Measurements from ENCODE around the gene GRIK1.
A peak's percentile ranks its signal among the peaks of the same experiment; 100 is the strongest.

GRIK1 gene

DNA sequence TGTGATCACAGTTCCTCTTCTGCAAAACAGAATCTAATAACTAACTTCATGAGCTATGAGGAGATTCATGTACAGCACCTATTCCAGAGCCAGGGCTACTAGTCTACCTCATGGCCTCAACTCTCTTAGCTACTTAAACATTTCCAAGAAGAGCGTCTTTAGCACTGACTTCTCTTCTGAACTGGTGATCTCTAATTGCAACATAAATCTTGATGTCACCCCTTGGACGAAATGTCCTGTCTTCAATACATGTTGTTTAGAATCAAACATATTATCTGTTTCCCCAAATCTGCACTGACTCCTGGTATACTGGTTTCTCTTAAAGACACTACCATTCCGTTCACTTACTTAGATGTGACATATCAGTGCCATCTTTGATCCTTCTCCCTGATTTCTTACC is 88.2 kb downstream of the GRIK1 start:
- H3K27ac ChIP-seq (ENCODE audit: extremely low read depth, low read depth, low read length) = no peak overlapping the region
- H3K9me3 ChIP-seq (ENCODE audit: control insufficient read depth, insufficient read depth, low read depth, low read length) = no peaks in the 10 kb centered on the region
- ChIA-PET POLR2A (no interaction called here), CTCF (interaction anchor here (0.7 to 1.0 kb wide), 3 partner anchors 12 to 220 kb away, joined by 3 to 5 read pairs (median 4); no protein-coding TSS in a partner anchor)
- no peaks in the 10 kb centered on the region for H3K4me1 ChIP-seq (ENCODE audit: control insufficient read depth, insufficient read depth, low read length)
- H3K4me3 ChIP-seq (ENCODE audit: low read depth, low read length) = no peak overlapping the region
- no peaks in the 10 kb centered on the region for H3K36me3 ChIP-seq (ENCODE audit: control insufficient read depth in 2 of 2, insufficient read depth in 1 of 2, low read length in 2 of 2)
- TF ChIP-seq, protein P1, sequence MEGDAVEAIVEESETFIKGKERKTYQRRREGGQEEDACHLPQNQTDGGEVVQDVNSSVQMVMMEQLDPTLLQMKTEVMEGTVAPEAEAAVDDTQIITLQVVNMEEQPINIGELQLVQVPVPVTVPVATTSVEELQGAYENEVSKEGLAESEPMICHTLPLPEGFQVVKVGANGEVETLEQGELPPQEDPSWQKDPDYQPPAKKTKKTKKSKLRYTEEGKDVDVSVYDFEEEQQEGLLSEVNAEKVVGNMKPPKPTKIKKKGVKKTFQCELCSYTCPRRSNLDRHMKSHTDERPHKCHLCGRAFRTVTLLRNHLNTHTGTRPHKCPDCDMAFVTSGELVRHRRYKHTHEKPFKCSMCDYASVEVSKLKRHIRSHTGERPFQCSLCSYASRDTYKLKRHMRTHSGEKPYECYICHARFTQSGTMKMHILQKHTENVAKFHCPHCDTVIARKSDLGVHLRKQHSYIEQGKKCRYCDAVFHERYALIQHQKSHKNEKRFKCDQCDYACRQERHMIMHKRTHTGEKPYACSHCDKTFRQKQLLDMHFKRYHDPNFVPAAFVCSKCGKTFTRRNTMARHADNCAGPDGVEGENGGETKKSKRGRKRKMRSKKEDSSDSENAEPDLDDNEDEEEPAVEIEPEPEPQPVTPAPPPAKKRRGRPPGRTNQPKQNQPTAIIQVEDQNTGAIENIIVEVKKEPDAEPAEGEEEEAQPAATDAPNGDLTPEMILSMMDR (tag by site-specific recombination; IDR thresholded peaks at IDR 0.05) = no peak
- TF ChIP-seq ZNF10 (tag by site-specific recombination; IDR thresholded peaks at IDR 0.05) (no peak), ZNF280C (tag by site-specific recombination; IDR thresholded peaks at IDR 0.05) (no peak)

GRCh38 chr21:29849735-29850176 is 90.0 kb downstream of the GRIK1 start:
- Histone ChIP-seq H3K4me3 (ENCODE audit: low read depth, low read length) (no peak overlapping the region), H3K9me3 (ENCODE audit: control insufficient read depth, insufficient read depth, low read depth, low read length) (no peaks in the 10 kb centered on the region), H3K27ac (ENCODE audit: extremely low read depth, low read depth, low read length) (no peak overlapping the region), H3K4me1 (ENCODE audit: control insufficient read depth, insufficient read depth, low read length) (no peaks in the 10 kb centered on the region), H3K36me3 (ENCODE audit: control insufficient read depth in 2 of 2, insufficient read depth in 1 of 2, low read length in 2 of 2) (no peaks in the 10 kb centered on the region)
- POLR2A ChIA-PET = no interaction called here
- peak; percentile 92 for TF ChIP-seq TCF7L2 (IDR thresholded peaks at IDR 0.05; ENCODE audit: borderline replicate concordance, low read depth, low read length)
- TF ChIP-seq ZNF221 (tag by site-specific recombination; IDR thresholded peaks at IDR 0.05; ENCODE audit: borderline replicate concordance) = no peak
- TF ChIP-seq WT1 (tag by site-specific recombination; IDR thresholded peaks at IDR 0.05) = no peak
- peak; percentile 63 for TF ChIP-seq ZNF654 (tag by site-specific recombination; IDR thresholded peaks at IDR 0.05; ENCODE audit: low read depth)
- TF ChIP-seq TRIM28 (IDR thresholded peaks at IDR 0.05; ENCODE audit: borderline replicate concordance, low read length) = peak; percentile 9; the same call in 1 of the 2 replicates
- peak; percentile 19; the same call in 1 of the 2 replicates for TF ChIP-seq SP7 (tag by site-specific recombination; IDR thresholded peaks at IDR 0.05)
- CTCF ChIA-PET = interaction anchor here (0.7 to 2.3 kb wide), 20 partner anchors 8 to 686 kb away, joined by 3 to 12 read pairs (median 3); no protein-coding TSS in a partner anchor

DNA sequence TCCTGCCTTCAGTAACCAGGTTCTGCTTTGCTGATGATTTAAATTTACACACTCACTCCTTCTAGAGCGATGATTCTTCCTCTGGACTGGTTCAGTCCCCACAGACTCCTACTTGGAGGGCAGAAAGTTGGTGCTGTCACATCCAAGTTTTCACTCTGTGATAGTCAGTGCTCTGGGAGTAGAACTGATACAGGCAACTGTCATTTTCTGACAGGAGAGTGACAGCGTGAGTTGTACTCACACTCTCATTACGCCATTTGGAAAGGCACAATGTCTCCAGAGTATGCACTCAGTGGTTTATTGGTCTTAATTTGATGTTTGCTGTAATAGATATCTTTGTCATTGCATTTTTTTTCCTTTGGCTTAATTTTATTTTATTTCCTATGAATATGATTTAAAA is 96.0 kb downstream of the GRIK1 start:
- H3K27ac ChIP-seq (ENCODE audit: extremely low read depth, low read depth, low read length) = no peak overlapping the region
- no peaks in the 10 kb centered on the region for H3K4me1 ChIP-seq (ENCODE audit: control insufficient read depth, insufficient read depth, low read length)
- no peaks in the 10 kb centered on the region for H3K36me3 ChIP-seq (ENCODE audit: control insufficient read depth in 2 of 2, insufficient read depth in 1 of 2, low read length in 2 of 2)
- ChIA-PET CTCF (no interaction called here), POLR2A (no interaction called here)
- H3K9me3 ChIP-seq (ENCODE audit: control insufficient read depth, insufficient read depth, low read depth, low read length) = no peaks in the 10 kb centered on the region
- H3K4me3 ChIP-seq (ENCODE audit: low read depth, low read length) = no peak overlapping the region
- TF ChIP-seq ZNF623 (tag by site-specific recombination; IDR thresholded peaks at IDR 0.05) (no peak), ZNF366 (tag by site-specific recombination; conservative IDR thresholded peaks at IDR 0.05) (no peak), ZSCAN23 (tag by site-specific recombination; IDR thresholded peaks at IDR 0.05) (no peak), ZNF248 (tag by site-specific recombination; IDR thresholded peaks at IDR 0.05) (no peak), PRDM2 (tag by site-specific recombination; IDR thresholded peaks at IDR 0.05; ENCODE audit: borderline replicate concordance) (no peak), ZEB2 (tag by site-specific recombination; IDR thresholded peaks at IDR 0.05) (no peak), REST (tag by site-specific recombination; IDR thresholded peaks at IDR 0.05) (no peak), PRDM1 (tag by site-specific recombination; IDR thresholded peaks at IDR 0.05) (no peak), ZBTB1 (tag by site-specific recombination; IDR thresholded peaks at IDR 0.05) (no peak), ZNF558 (tag by site-specific recombination; IDR thresholded peaks at IDR 0.05) (no peak)
